ENCODE measurements around the gene EMX2.

Gene EMX2

GRCh38 chr10:117541909-117542705, 439 bp upstream of the EMX2 start:
- H3K4me3 ChIP-seq (ENCODE audit: low read depth, low read length) = peak overlapping the region; percentile 94
- CTCF ChIA-PET = interaction anchor here (1.8 to 6.2 kb wide), 4 partner anchors 45 to 700 kb away, joined by 4 to 73 read pairs (median 11); no protein-coding TSS in a partner anchor
- DNase-seq (ENCODE audit: low read depth, low spot score) = peak; percentile 93
- POLR2A ChIA-PET = interaction anchor here (0.6 to 1.7 kb wide), 5 partner anchors 9 to 461 kb away, joined by 3 to 6 read pairs (median 5); no protein-coding TSS in a partner anchor
- TF ChIP-seq CTCF (IDR thresholded peaks at IDR 0.05; ENCODE audit: insufficient read depth, low read length, missing control alignments) = no peak

GRCh38 chr10:117543225-117544003, 868 bp downstream of the EMX2 start:
- TF ChIP-seq CTCF (IDR thresholded peaks at IDR 0.05; ENCODE audit: insufficient read depth, low read length, missing control alignments) = peak; percentile 26
- H3K4me3 ChIP-seq (ENCODE audit: low read depth, low read length) = peak overlapping the region; percentile 94
- no peak for DNase-seq (ENCODE audit: low read depth, low spot score)
- POLR2A ChIA-PET = interaction anchor here (0.7 to 1.7 kb wide), 2 partner anchors 81 to 101 kb away, joined by 3 to 4 read pairs; no protein-coding TSS in a partner anchor
- CTCF ChIA-PET = interaction anchor here (1.1 to 2.1 kb wide), 3 partner anchors 10 to 699 kb away, joined by 3 to 4 read pairs (median 4); no protein-coding TSS in a partner anchor

GRCh38 chr10:117544004-117544701, 1.6 kb downstream of the EMX2 start:
- POLR2A ChIA-PET = no interaction called here
- peak overlapping the region; percentile 94 for H3K4me3 ChIP-seq (ENCODE audit: low read depth, low read length)
- CTCF ChIA-PET = interaction anchor here (1.1 to 2.1 kb wide), 3 partner anchors 9 to 698 kb away, joined by 3 to 4 read pairs (median 4); no protein-coding TSS in a partner anchor
- no peak for TF ChIP-seq CTCF (IDR thresholded peaks at IDR 0.05; ENCODE audit: insufficient read depth, low read length, missing control alignments)
- no peak for DNase-seq (ENCODE audit: low read depth, low spot score)

- no peak for DNase-seq (ENCODE audit: low read depth, low spot score)
- ChIA-PET POLR2A (no interaction called here), CTCF (interaction anchor here (1.1 to 2.1 kb wide), 2 partner anchors 8 to 102 kb away, joined by 3 to 4 read pairs; no protein-coding TSS in a partner anchor)
- no peak for TF ChIP-seq CTCF (IDR thresholded peaks at IDR 0.05; ENCODE audit: insufficient read depth, low read length, missing control alignments)
- peak overlapping the region; percentile 94 for H3K4me3 ChIP-seq (ENCODE audit: low read depth, low read length)
Measured at GRCh38 chr10:117544711-117545140, 2.2 kb downstream of the EMX2 start.

GRCh38 chr10:117545141-117546019, 2.8 kb downstream of the EMX2 start:
- no peak for DNase-seq (ENCODE audit: low read depth, low spot score)
- TF ChIP-seq CTCF (IDR thresholded peaks at IDR 0.05; ENCODE audit: insufficient read depth, low read length, missing control alignments) = no peak
- POLR2A ChIA-PET = interaction anchor here (2.5 kb wide), 1 partner anchor 103 kb away, joined by 7 read pairs; no protein-coding TSS in a partner anchor
- CTCF ChIA-PET = interaction anchor here (1.2 to 2.6 kb wide), 3 partner anchors 8 to 697 kb away, joined by 3 to 12 read pairs (median 4); no protein-coding TSS in a partner anchor
- peak overlapping the region; percentile 94 for H3K4me3 ChIP-seq (ENCODE audit: low read depth, low read length)

Measured in AG04449 (cell line).